HFFc6 (cell line): ENCODE results near the gene PELI3. TPM values are rescaled to one million over a fixed set of nuclear protein-coding genes. Genes with fewer than 3 reads are reported as not detected.
"Not testable (repeated sequence)": the region's sequence is repeated elsewhere in the genome, so short reads cannot be mapped to it uniquely, and the experiment has no call there.

Experiments used
- DNase-seq: peaks from one replicate; pipeline ENCODE4 v3.0.0-alpha.2; 2018
- H3K27ac Mint-ChIP-seq: 2 replicates; pipeline ENCODE4 v1.8.0; 2020; ENCODE audit warnings: mild to moderate bottlenecking, mixed read lengths
- H3K27me3 Mint-ChIP-seq: 2 replicates; pipeline ENCODE4 v1.8.0; 2021; ENCODE audit warnings: mild to moderate bottlenecking, moderate library complexity, mixed read lengths; ENCODE audit not compliant: insufficient read depth
- H3K36me3 Mint-ChIP-seq: 2 replicates; pipeline ENCODE4 v1.8.0; 2021; ENCODE audit warnings: low read depth, mixed read lengths
- H3K4me1 Mint-ChIP-seq: 2 replicates; pipeline ENCODE4 v1.8.0; 2020; ENCODE audit warnings: low read depth, mixed read lengths
- H3K4me3 Mint-ChIP-seq: 2 replicates; pipeline ENCODE4 v1.8.0; 2020; ENCODE audit warnings: mild to moderate bottlenecking, moderate library complexity, mixed read lengths
- H3K9me3 Mint-ChIP-seq: 2 replicates; pipeline ENCODE4 v1.8.0; 2020; ENCODE audit warnings: mild to moderate bottlenecking, mixed read lengths
- CTCF ChIP-seq: fragments of 200-600 bp; sonication (generic); IDR thresholded peaks from 2 replicates; pipeline ENCODE4 v1.5.0; 2021; ENCODE audit warnings: antibody characterized with exemption, mild to moderate bottlenecking
- total RNA-seq, 6 experiments: library from RNA; stranded (reverse); fragmentation: NEBNext Ultra II Directional; extraction: Animal tissue kit (Norgen Biotek cat#: 25700); gene quantifications; 2 replicates in 1 of 6; 3 replicates in 5 of 6; pipeline ENCODE4 v1.2.3, GENCODE V29; 2021

The PELI3 gene
- total RNA-seq, 6 experiments from 2014 or later = 6.7 to 8.0 (median 7.2) TPM

DNA sequence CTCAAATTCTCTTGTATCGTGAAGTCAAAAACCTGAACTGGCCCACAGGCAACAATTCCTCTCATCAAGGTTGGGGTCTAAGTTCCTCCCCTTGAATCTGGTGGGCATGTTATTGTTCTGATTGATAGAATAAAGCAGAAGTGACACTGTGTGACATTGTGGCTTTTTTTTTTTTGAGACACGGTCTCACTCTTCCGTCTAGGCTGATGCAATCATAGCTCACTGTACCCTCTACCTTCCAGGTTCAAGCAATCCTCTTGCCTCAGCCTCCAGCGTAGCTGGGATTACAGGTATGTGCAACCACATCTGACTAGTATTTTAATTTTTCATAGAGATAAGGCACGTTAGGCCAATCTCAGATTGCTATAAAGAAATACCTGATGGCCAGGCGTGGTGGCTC, 8.9 kb upstream of the PELI3 start:
- TF ChIP-seq CTCF = no peak
- Mint-ChIP-seq H3K27me3 (peaks cover 23% of the 10 kb centered on the region), H3K4me1 (peaks cover 7% of the 10 kb centered on the region; the same call in 1 of the 2 replicates), H3K4me3 (no peak overlapping the region), H3K36me3 (peaks cover 7% of the 10 kb centered on the region; the same call in 1 of the 2 replicates), H3K27ac (no peak overlapping the region), H3K9me3 (peaks cover 16% of the 10 kb centered on the region)
- no peak for DNase-seq

DNA sequence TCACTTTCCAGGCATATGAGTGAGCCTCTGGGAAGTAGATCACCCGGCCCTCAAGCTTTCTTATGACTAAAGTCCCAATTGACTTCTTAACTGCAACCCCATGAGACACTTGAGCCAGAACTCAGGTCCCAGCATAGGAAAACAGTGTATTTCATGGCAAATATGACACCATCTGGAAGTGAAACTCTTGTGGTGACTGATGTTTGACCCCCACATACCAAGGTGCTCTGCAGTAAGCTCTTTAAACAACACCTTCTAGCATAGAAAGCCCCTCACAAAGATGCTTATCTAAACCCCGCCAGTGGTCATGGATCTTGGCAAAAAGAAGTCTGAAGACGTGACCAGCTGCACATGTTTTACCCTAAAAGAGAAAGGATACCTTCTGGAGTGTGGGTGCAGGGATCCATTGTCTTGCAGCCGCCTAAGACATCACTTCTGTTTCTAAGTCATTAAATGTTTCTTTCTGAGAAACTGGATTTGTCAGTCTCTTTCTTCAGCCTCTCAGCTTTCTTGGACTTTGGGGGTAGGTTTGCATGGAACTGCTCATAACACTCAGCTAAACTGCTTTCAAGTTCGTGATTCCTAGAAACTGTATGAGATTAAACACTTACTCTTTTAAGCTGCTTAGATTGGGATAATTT, 7.4 kb upstream of the PELI3 start:
- peaks cover 14% of the 10 kb centered on the region; the same call in 1 of the 2 replicates for H3K4me1 Mint-ChIP-seq
- H3K36me3 Mint-ChIP-seq = peaks cover 8% of the 10 kb centered on the region; the same call in 1 of the 2 replicates
- H3K27ac Mint-ChIP-seq = no peak overlapping the region
- H3K27me3 Mint-ChIP-seq = peaks cover 13% of the 10 kb centered on the region
- no peak for TF ChIP-seq CTCF
- no peak for DNase-seq
- peaks cover 24% of the 10 kb centered on the region for H3K9me3 Mint-ChIP-seq
- H3K4me3 Mint-ChIP-seq = no peak overlapping the region

- H3K4me1 Mint-ChIP-seq = peaks cover 14% of the 10 kb centered on the region; the same call in 1 of the 2 replicates
- peaks cover 11% of the 10 kb centered on the region for H3K27me3 Mint-ChIP-seq
- H3K4me3 Mint-ChIP-seq = no peak overlapping the region
- H3K9me3 Mint-ChIP-seq = peaks cover 24% of the 10 kb centered on the region
- peaks cover 8% of the 10 kb centered on the region; the same call in 1 of the 2 replicates for H3K36me3 Mint-ChIP-seq
- DNase-seq = no peak
- H3K27ac Mint-ChIP-seq = no peak overlapping the region
- TF ChIP-seq CTCF = no peak
Measured at GRCh38 chr11:66462010-66462409, 4.7 kb upstream of the PELI3 start.

- H3K9me3 Mint-ChIP-seq = peaks cover 24% of the 10 kb centered on the region
- peaks cover 19% of the 10 kb centered on the region; the same call in 1 of the 2 replicates for H3K4me1 Mint-ChIP-seq
- no peak for DNase-seq
- H3K27me3 Mint-ChIP-seq = peaks cover 11% of the 10 kb centered on the region
- no peak for TF ChIP-seq CTCF
- peaks cover 8% of the 10 kb centered on the region; the same call in 1 of the 2 replicates for H3K36me3 Mint-ChIP-seq
- H3K4me3 Mint-ChIP-seq = no peak overlapping the region
- H3K27ac Mint-ChIP-seq = no peak overlapping the region
Measured at GRCh38 chr11:66462911-66463310, 3.8 kb upstream of the PELI3 start.

DNA sequence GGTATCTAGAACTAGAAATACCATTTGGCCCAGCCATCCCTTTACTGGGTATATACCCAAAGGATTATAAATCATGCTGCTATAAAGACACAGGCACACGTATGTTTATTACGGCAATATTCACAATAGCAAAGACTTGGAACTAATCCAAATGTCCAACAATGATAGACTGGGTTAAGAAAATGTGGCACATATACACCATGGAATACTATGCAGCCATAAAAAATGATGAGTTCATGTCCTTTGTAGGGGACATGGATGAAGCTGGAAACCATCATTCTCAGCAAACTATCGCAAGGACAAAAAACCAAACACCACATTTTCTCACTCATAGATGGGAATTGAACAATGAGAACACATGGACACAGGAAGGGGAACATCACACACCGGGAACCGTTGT, 2.6 kb upstream of the PELI3 start:
- Mint-ChIP-seq H3K9me3 (peaks cover 24% of the 10 kb centered on the region), H3K4me1 (peaks cover 16% of the 10 kb centered on the region; the same call in 1 of the 2 replicates), H3K27me3 (peaks cover 11% of the 10 kb centered on the region)
- not testable (repeated sequence) for H3K4me3 Mint-ChIP-seq, DNase-seq, H3K36me3 Mint-ChIP-seq, H3K27ac Mint-ChIP-seq

- DNase-seq = no peak
- no peak overlapping the region for H3K4me3 Mint-ChIP-seq
- peaks cover 24% of the 10 kb centered on the region for H3K9me3 Mint-ChIP-seq
- peaks cover 7% of the 10 kb centered on the region for H3K27me3 Mint-ChIP-seq
- peaks cover 8% of the 10 kb centered on the region; the same call in 1 of the 2 replicates for H3K36me3 Mint-ChIP-seq
- TF ChIP-seq CTCF = no peak
- H3K27ac Mint-ChIP-seq = no peak overlapping the region
- H3K4me1 Mint-ChIP-seq = peaks cover 12% of the 10 kb centered on the region; the same call in 1 of the 2 replicates
Measured at GRCh38 chr11:66464916-66465315, 1.8 kb upstream of the PELI3 start.
